H9 (cell line): ENCODE data around the gene EXOC3L1. TPM values are rescaled to one million over a fixed set of nuclear protein-coding genes. Genes with fewer than 3 reads are reported as not detected.
A peak's percentile ranks its signal among the peaks of the same experiment; 100 is the strongest.

ENCODE experiments used
- DNase-seq: peaks from one replicate; pipeline ENCODE4 v3.0.0-alpha.2; 2017
- H2AFZ ChIP-seq: one replicate; pipeline ENCODE4 v1.6.1; 2013; ENCODE audit warnings: mild to moderate bottlenecking, low read length, control low read depth, moderate library complexity
- H2AK5ac ChIP-seq: 2 replicates; pipeline ENCODE4 v1.6.1; 2013; ENCODE audit warnings: low read length, control low read depth, mixed read lengths; ENCODE audit not compliant: insufficient read length
- H2BK120ac ChIP-seq: one replicate; pipeline ENCODE4 v1.6.1; 2013; ENCODE audit warnings: low read depth, mild to moderate bottlenecking, low read length, control low read depth, inconsistent platforms; ENCODE audit not compliant: poor library complexity, severe bottlenecking
- H2BK12ac ChIP-seq: 2 replicates; pipeline ENCODE4 v1.6.1; 2013; ENCODE audit warnings: low read length, control low read depth, mixed read lengths, low read depth; ENCODE audit not compliant: insufficient read length
- H2BK15ac ChIP-seq: 2 replicates; pipeline ENCODE4 v1.6.1; 2013; ENCODE audit warnings: low read depth, low read length, control low read depth
- H2BK20ac ChIP-seq: one replicate; pipeline ENCODE4 v1.6.1; 2013; ENCODE audit warnings: low read depth, mild to moderate bottlenecking, low read length, control low read depth, inconsistent platforms; ENCODE audit not compliant: poor library complexity, severe bottlenecking
- H2BK5ac ChIP-seq: 2 replicates; pipeline ENCODE4 v1.6.1; 2013; ENCODE audit warnings: low read length, control low read depth, mixed read lengths; ENCODE audit not compliant: insufficient read length
- H3K14ac ChIP-seq: 2 replicates; pipeline ENCODE4 v1.6.1; 2013; ENCODE audit warnings: low read length, control low read depth; ENCODE audit not compliant: insufficient read depth
- H3K18ac ChIP-seq: 2 replicates; pipeline ENCODE4 v1.6.1; 2013; ENCODE audit warnings: low read depth, mild to moderate bottlenecking, mixed read lengths, low read length, control low read depth; ENCODE audit not compliant: insufficient read length
- H3K23ac ChIP-seq: 2 replicates; pipeline ENCODE4 v1.6.1; 2013; ENCODE audit warnings: low read length, control low read depth, mixed read lengths, low read depth; ENCODE audit not compliant: insufficient read length
- H3K23me2 ChIP-seq: 2 replicates; pipeline ENCODE4 v1.6.1; 2013; ENCODE audit warnings: low read depth, mild to moderate bottlenecking, mixed read lengths, low read length, control low read depth; ENCODE audit not compliant: insufficient read length, poor library complexity, severe bottlenecking
- H3K27ac ChIP-seq: 2 replicates; pipeline ENCODE4 v1.5.1; 2013; ENCODE audit warnings: low read length, control low read depth, mixed read lengths, low read depth; ENCODE audit not compliant: insufficient read length
- H3K27me3 ChIP-seq: 2 replicates; pipeline ENCODE4 v1.6.1; 2013; ENCODE audit warnings: low read length, control low read depth, inconsistent platforms; ENCODE audit not compliant: insufficient read depth
- H3K4ac ChIP-seq: 2 replicates; pipeline ENCODE4 v1.6.1; 2013; ENCODE audit warnings: low read depth, mild to moderate bottlenecking, control low read depth, inconsistent platforms, low read length, moderate library complexity
- H3K4me1 ChIP-seq: 2 replicates; pipeline ENCODE4 v1.6.1; 2013; ENCODE audit warnings: low read length, control low read depth, inconsistent platforms; ENCODE audit not compliant: insufficient read depth
- H3K4me2 ChIP-seq: 2 replicates; pipeline ENCODE4 v1.6.1; 2013; ENCODE audit warnings: low read length, control low read depth, mixed read lengths; ENCODE audit not compliant: insufficient read length, insufficient read depth
- H3K56ac ChIP-seq: 2 replicates; pipeline ENCODE4 v1.6.1; 2013; ENCODE audit warnings: low read depth, mild to moderate bottlenecking, mixed read lengths, low read length, control low read depth; ENCODE audit not compliant: insufficient read length
- H3K79me1 ChIP-seq: 2 replicates; pipeline ENCODE4 v1.6.1; 2013; ENCODE audit warnings: low read depth, mild to moderate bottlenecking, moderate library complexity, low read length, control low read depth, inconsistent platforms; ENCODE audit not compliant: insufficient read depth, poor library complexity, severe bottlenecking
- H3K79me2 ChIP-seq: 2 replicates; pipeline ENCODE4 v1.6.1; 2013; ENCODE audit warnings: low read length, control low read depth, inconsistent platforms; ENCODE audit not compliant: insufficient read depth
- H3K9ac ChIP-seq: 2 replicates; pipeline ENCODE4 v1.6.1; 2013; ENCODE audit warnings: low read length, control low read depth, mixed read lengths; ENCODE audit not compliant: insufficient read length; ENCODE audit errors: extremely low read depth
- H3K9me3 ChIP-seq: one replicate; pipeline ENCODE4 v1.6.1; 2013; ENCODE audit warnings: low read depth, low read length, inconsistent platforms; ENCODE audit not compliant: control insufficient read depth
- H3T11ph ChIP-seq: one replicate; pipeline ENCODE4 v1.6.1; 2013; ENCODE audit warnings: mild to moderate bottlenecking, low read length, control low read depth, inconsistent platforms
- H4K20me1 ChIP-seq: one replicate; pipeline ENCODE4 v1.6.1; 2013; ENCODE audit not compliant: control insufficient read depth, insufficient read length, insufficient read depth
- H4K5ac ChIP-seq: 2 replicates; pipeline ENCODE4 v1.6.1; 2013; ENCODE audit warnings: low read depth, mild to moderate bottlenecking, mixed read lengths, low read length, control low read depth; ENCODE audit not compliant: insufficient read length
- H4K8ac ChIP-seq: replicated peaks from 2 replicates; pipeline ENCODE4 v1.6.1; 2013; ENCODE audit warnings: low read length, control low read depth, mixed read lengths, low read depth; ENCODE audit not compliant: insufficient read length
- H4K91ac ChIP-seq: 2 replicates; pipeline ENCODE4 v1.6.1; 2013; ENCODE audit warnings: low read depth, mild to moderate bottlenecking, moderate library complexity, mixed read lengths, low read length, control low read depth; ENCODE audit not compliant: insufficient read length
- H3K27ac Mint-ChIP-seq, 3 experiments: 2 replicates in 2 of 3; 3 replicates in 1 of 3; pipeline ENCODE4 v1.8.0; 2020 to 2021; ENCODE audit warnings: mixed read lengths in 3 of 3, mild to moderate bottlenecking in 1 of 3, moderate library complexity in 1 of 3
- H3K27me3 Mint-ChIP-seq: 2 replicates; pipeline ENCODE4 v1.8.0; 2021; ENCODE audit warnings: low read depth, mild to moderate bottlenecking, moderate library complexity, mixed read lengths
- H3K36me3 Mint-ChIP-seq, 3 experiments: 2 replicates in 2 of 3; 3 replicates in 1 of 3; pipeline ENCODE4 v1.8.0; 2020 to 2021; ENCODE audit warnings: low read depth in 3 of 3, mixed read lengths in 3 of 3; ENCODE audit not compliant: insufficient read depth in 1 of 3
- H3K4me1 Mint-ChIP-seq, 2 experiments: 2 replicates each; pipeline ENCODE4 v1.8.0; 2020; ENCODE audit warnings: mixed read lengths in 2 of 2
- H3K4me3 Mint-ChIP-seq, 2 experiments: 2 replicates in 1 of 2; 3 replicates in 1 of 2; pipeline ENCODE4 v1.8.0; 2020 to 2021; ENCODE audit warnings: mild to moderate bottlenecking in 2 of 2, mixed read lengths in 2 of 2, moderate library complexity in 1 of 2
- H3K9me3 Mint-ChIP-seq, 2 experiments: 2 replicates in 1 of 2; 3 replicates in 1 of 2; pipeline ENCODE4 v1.8.0; 2020; ENCODE audit warnings: mild to moderate bottlenecking in 2 of 2, mixed read lengths in 2 of 2, moderate library complexity in 1 of 2
- CTCF ChIP-seq: fragments of 200-600 bp; sonication (generic); conservative IDR thresholded peaks from 3 replicates; pipeline ENCODE4 v1.8.0; 2021; ENCODE audit warnings: antibody characterized with exemption, mild to moderate bottlenecking
- WGBS: extraction: QIAGEN DNeasy Blood & Tissue Kit; methylation state at CpG from one replicate; pipeline ENCODE4 v1.1.7; 2013; ENCODE audit warnings: missing lambda C conversion rate, low lambda C conversion rate, mixed read lengths; ENCODE audit not compliant: insufficient read length; ENCODE audit errors: extremely low coverage; 5-methylcytosine and 5-hydroxymethylcytosine counted together
- total RNA-seq: library from RNA; stranded (reverse); gene quantifications from 2 replicates; pipeline ENCODE4 v1.2.1, GENCODE V29; 2021

EXOC3L1 gene
- total RNA-seq, 1 experiment from 2014 or later = 3.3 TPM

GRCh38 chr16:67154578-67155294 is 35.2 kb downstream of the EXOC3L1 start:
- H3K9me3 ChIP-seq = no peaks in the 10 kb centered on the region
- no peak overlapping the region for H2BK20ac ChIP-seq
- no peak overlapping the region for H2BK120ac ChIP-seq
- H2AFZ ChIP-seq = no peak overlapping the region
- H3K18ac ChIP-seq = no peak overlapping the region
- peak overlapping the region; percentile 51 for H3K4me2 ChIP-seq
- no peak overlapping the region for H4K5ac ChIP-seq
- H3K27me3 ChIP-seq = peaks cover 71% of the 10 kb centered on the region
- H3K79me2 ChIP-seq = no peaks in the 10 kb centered on the region
- no peak overlapping the region for H3K14ac ChIP-seq
- no peaks in the 10 kb centered on the region for H3K79me1 ChIP-seq
- no peak overlapping the region for H3K23ac ChIP-seq
- peaks cover 0 to 7% of the 10 kb centered on the region in 2 experiments; a peak in 3 of 5 replicates for H3K9me3 Mint-ChIP-seq
- no peak for TF ChIP-seq CTCF
- peak overlapping the region; percentile 56 to 75 for H3K4me3 Mint-ChIP-seq
- peaks cover 88% of the 10 kb centered on the region for H3K27me3 Mint-ChIP-seq
- H3K27ac ChIP-seq = no peak overlapping the region
- H4K20me1 ChIP-seq = no peaks in the 10 kb centered on the region
- H2BK15ac ChIP-seq = no peak overlapping the region
- no peak overlapping the region for H2BK5ac ChIP-seq
- WGBS = no CpG with 5 or more reads among the region's 61 CpGs
- no peak overlapping the region for H2BK12ac ChIP-seq
- no peak overlapping the region for H3K9ac ChIP-seq
- no peak overlapping the region for H3K27ac Mint-ChIP-seq
- H3K36me3 Mint-ChIP-seq = no peaks in the 10 kb centered on the region; a peak in 1 of 7 replicates
- H3K56ac ChIP-seq = no peak overlapping the region
- peak; percentile 54 for DNase-seq
- H2AK5ac ChIP-seq = no peak overlapping the region
- peaks cover 11 to 20% of the 10 kb centered on the region in 2 experiments for H3K4me1 Mint-ChIP-seq
- peaks cover 21% of the 10 kb centered on the region for H3K23me2 ChIP-seq
- no peaks in the 10 kb centered on the region for H3K4me1 ChIP-seq
- H4K91ac ChIP-seq = no peak overlapping the region
- no peak overlapping the region for H4K8ac ChIP-seq
- H3T11ph ChIP-seq = no peak overlapping the region
- no peak overlapping the region for H3K4ac ChIP-seq
